Measurements from ENCODE around the gene CD79B. TPM values are rescaled to one million over a fixed set of nuclear protein-coding genes. Genes with fewer than 3 reads are reported as not detected.

CD79B gene
- total and polyA plus RNA-seq, 7 experiments from 2014 or later, result 11.8 to 44.9 (median 28.8) TPM

GRCh38 chr17:63943745-63944144 is 11.6 kb upstream of the CD79B start:
- CTCF ChIA-PET, result interaction anchor here (0.6 kb wide), 1 partner anchor 21 kb away, joined by 4 read pairs; no protein-coding TSS in a partner anchor

GRCh38 chr17:63942309-63942985 is 10.3 kb upstream of the CD79B start:
- H3K4me1 Mint-ChIP-seq, result peaks cover 10 to 34% (median 20%) of the 10 kb centered on the region in 7 donors
- no peaks in the 10 kb centered on the region for H3K36me3 Mint-ChIP-seq
- H3K27ac ChIP-seq (ENCODE audit: low read depth, low read length), result no peak overlapping the region
- H3K9me3 Mint-ChIP-seq, result no peaks in the 10 kb centered on the region
- ChIA-PET CTCF (no interaction called here), POLR2A (interaction anchor here (0.6 kb wide), 2 partner anchors 21 to 513 kb away, joined by 3 read pairs; no protein-coding TSS in a partner anchor)
- H3K9me3 ChIP-seq (ENCODE audit: control insufficient read depth in 2 of 3, low read length in 3 of 3), result no peaks in the 10 kb centered on the region
- no peak overlapping the region for H3K4me3 Mint-ChIP-seq
- no peak overlapping the region for H3K4me3 ChIP-seq (ENCODE audit: low read length)
- DNase-seq (no peak), ATAC-seq (no peak)
- peaks cover 14 to 17% of the 10 kb centered on the region in 2 donors for H3K4me1 ChIP-seq (ENCODE audit: control insufficient read depth in 2 of 2, insufficient read depth in 2 of 2, low read length in 2 of 2)
- H3K27ac Mint-ChIP-seq, result peak overlapping the region in 1 of 9 donors; percentile 37
- H3K27me3 ChIP-seq (ENCODE audit: control insufficient read depth in 2 of 2, insufficient read depth in 2 of 2, low read length in 2 of 2), result no peaks in the 10 kb centered on the region
- H3K27me3 Mint-ChIP-seq, result peaks cover 0 to 7% (median 0%) of the 10 kb centered on the region in 5 donors
- intact Hi-C loops (cut with micrococcal nuclease), result no loop called here
- H3K36me3 ChIP-seq (ENCODE audit: control insufficient read depth in 2 of 3, insufficient read depth in 3 of 3, low read length in 3 of 3), result no peaks in the 10 kb centered on the region

More at GRCh38 chr17:63943745-63944144, 11.6 kb upstream of the CD79B start:
- Histone ChIP-seq H3K4me1 (ENCODE audit: control insufficient read depth in 2 of 2, insufficient read depth in 2 of 2, low read length in 2 of 2) (peaks cover 14 to 17% of the 10 kb centered on the region in 2 donors), H3K4me3 (ENCODE audit: low read length) (no peak overlapping the region), H3K9me3 (ENCODE audit: control insufficient read depth in 2 of 3, low read length in 3 of 3) (no peaks in the 10 kb centered on the region), H3K27ac (ENCODE audit: low read depth, low read length) (no peak overlapping the region), H3K27me3 (ENCODE audit: control insufficient read depth in 2 of 2, insufficient read depth in 2 of 2, low read length in 2 of 2) (no peaks in the 10 kb centered on the region), H3K36me3 (ENCODE audit: control insufficient read depth in 2 of 3, insufficient read depth in 3 of 3, low read length in 3 of 3) (no peaks in the 10 kb centered on the region)
- no peak for ATAC-seq
- Mint-ChIP-seq H3K36me3 (no peaks in the 10 kb centered on the region), H3K9me3 (no peaks in the 10 kb centered on the region), H3K27ac (peak overlapping the region in 1 of 9 donors; percentile 37), H3K4me1 (peaks cover 10 to 29% (median 19%) of the 10 kb centered on the region in 7 donors), H3K27me3 (peaks cover 0 to 7% (median 0%) of the 10 kb centered on the region in 5 donors), H3K4me3 (no peak overlapping the region)
- intact Hi-C loops (cut with micrococcal nuclease), result no loop called here
- no peak for DNase-seq
- POLR2A ChIA-PET, result no interaction called here

GRCh38 chr17:63941751-63942150 is 9.6 kb upstream of the CD79B start:
- Histone ChIP-seq H3K27ac (ENCODE audit: low read depth, low read length) (no peak overlapping the region), H3K4me3 (ENCODE audit: low read length) (no peak overlapping the region), H3K36me3 (ENCODE audit: control insufficient read depth in 2 of 3, insufficient read depth in 3 of 3, low read length in 3 of 3) (no peaks in the 10 kb centered on the region), H3K9me3 (ENCODE audit: control insufficient read depth in 2 of 3, low read length in 3 of 3) (no peaks in the 10 kb centered on the region), H3K27me3 (ENCODE audit: control insufficient read depth in 2 of 2, insufficient read depth in 2 of 2, low read length in 2 of 2) (no peaks in the 10 kb centered on the region), H3K4me1 (ENCODE audit: control insufficient read depth in 2 of 2, insufficient read depth in 2 of 2, low read length in 2 of 2) (peaks cover 11% of the 10 kb centered on the region in 2 donors)
- CTCF ChIA-PET, result no interaction called here
- H3K36me3 Mint-ChIP-seq, result no peaks in the 10 kb centered on the region
- H3K27me3 Mint-ChIP-seq, result peaks cover 0 to 7% (median 0%) of the 10 kb centered on the region in 5 donors
- H3K4me1 Mint-ChIP-seq, result peaks cover 8 to 30% (median 20%) of the 10 kb centered on the region in 7 donors
- no peak for ATAC-seq
- H3K27ac Mint-ChIP-seq, result no peak overlapping the region
- intact Hi-C loops (cut with micrococcal nuclease), result no loop called here
- no peak for DNase-seq
- H3K4me3 Mint-ChIP-seq, result no peak overlapping the region
- H3K9me3 Mint-ChIP-seq, result no peaks in the 10 kb centered on the region
- POLR2A ChIA-PET, result interaction anchor here (0.6 kb wide), 2 partner anchors 22 to 514 kb away, joined by 3 read pairs; no protein-coding TSS in a partner anchor

GRCh38 chr17:63941162-63941561 is 9.0 kb upstream of the CD79B start:
- DNase-seq (no peak), ATAC-seq (no peak)
- no peaks in the 10 kb centered on the region for H3K27me3 ChIP-seq (ENCODE audit: control insufficient read depth in 2 of 2, insufficient read depth in 2 of 2, low read length in 2 of 2)
- H3K27ac ChIP-seq (ENCODE audit: low read depth, low read length), result no peak overlapping the region
- no peaks in the 10 kb centered on the region for H3K9me3 Mint-ChIP-seq
- H3K36me3 ChIP-seq (ENCODE audit: control insufficient read depth in 2 of 3, insufficient read depth in 3 of 3, low read length in 3 of 3), result no peaks in the 10 kb centered on the region
- intact Hi-C loops (cut with micrococcal nuclease), result no loop called here
- no peak overlapping the region for H3K4me3 ChIP-seq (ENCODE audit: low read length)
- H3K27ac Mint-ChIP-seq, result no peak overlapping the region
- CTCF ChIA-PET, result interaction anchor here (1.0 kb wide), 1 partner anchor 22 kb away, joined by 3 read pairs; no protein-coding TSS in a partner anchor
- peaks cover 5% of the 10 kb centered on the region in 2 donors for H3K4me1 ChIP-seq (ENCODE audit: control insufficient read depth in 2 of 2, insufficient read depth in 2 of 2, low read length in 2 of 2)
- H3K4me1 Mint-ChIP-seq, result peaks cover 5 to 25% (median 15%) of the 10 kb centered on the region in 7 donors
- H3K27me3 Mint-ChIP-seq, result peaks cover 0 to 10% (median 0%) of the 10 kb centered on the region in 5 donors
- POLR2A ChIA-PET, result no interaction called here
- H3K4me3 Mint-ChIP-seq, result no peak overlapping the region
- H3K9me3 ChIP-seq (ENCODE audit: control insufficient read depth in 2 of 3, low read length in 3 of 3), result no peaks in the 10 kb centered on the region
- no peaks in the 10 kb centered on the region for H3K36me3 Mint-ChIP-seq

GRCh38 chr17:63940584-63940983 is 8.5 kb upstream of the CD79B start:
- Mint-ChIP-seq H3K36me3 (no peaks in the 10 kb centered on the region), H3K4me1 (peaks cover 4 to 20% (median 11%) of the 10 kb centered on the region in 7 donors), H3K9me3 (no peaks in the 10 kb centered on the region), H3K27me3 (peaks cover 0 to 15% (median 0%) of the 10 kb centered on the region in 5 donors), H3K4me3 (no peak overlapping the region), H3K27ac (no peak overlapping the region)
- H3K27me3 ChIP-seq (ENCODE audit: control insufficient read depth in 2 of 2, insufficient read depth in 2 of 2, low read length in 2 of 2), result no peaks in the 10 kb centered on the region
- no peak for DNase-seq
- no peak overlapping the region for H3K4me3 ChIP-seq (ENCODE audit: low read length)
- H3K9me3 ChIP-seq (ENCODE audit: control insufficient read depth in 2 of 3, low read length in 3 of 3), result no peaks in the 10 kb centered on the region
- H3K27ac ChIP-seq (ENCODE audit: low read depth, low read length), result no peak overlapping the region
- intact Hi-C loops (cut with micrococcal nuclease), result no loop called here
- CTCF ChIA-PET, result interaction anchor here (0.8 to 1.0 kb wide), 3 partner anchors 10 to 21 kb away, joined by 3 to 5 read pairs (median 4); no protein-coding TSS in a partner anchor
- ATAC-seq, result no peak
- POLR2A ChIA-PET, result no interaction called here
- H3K36me3 ChIP-seq (ENCODE audit: control insufficient read depth in 2 of 3, insufficient read depth in 3 of 3, low read length in 3 of 3), result no peaks in the 10 kb centered on the region
- H3K4me1 ChIP-seq (ENCODE audit: control insufficient read depth in 2 of 2, insufficient read depth in 2 of 2, low read length in 2 of 2), result no peaks in the 10 kb centered on the region

- POLR2A ChIA-PET, result no interaction called here
- Histone ChIP-seq H3K36me3 (ENCODE audit: control insufficient read depth in 2 of 3, insufficient read depth in 3 of 3, low read length in 3 of 3) (no peaks in the 10 kb centered on the region), H3K9me3 (ENCODE audit: control insufficient read depth in 2 of 3, low read length in 3 of 3) (no peaks in the 10 kb centered on the region), H3K4me1 (ENCODE audit: control insufficient read depth in 2 of 2, insufficient read depth in 2 of 2, low read length in 2 of 2) (no peaks in the 10 kb centered on the region), H3K27me3 (ENCODE audit: control insufficient read depth in 2 of 2, insufficient read depth in 2 of 2, low read length in 2 of 2) (no peaks in the 10 kb centered on the region), H3K27ac (ENCODE audit: low read depth, low read length) (no peak overlapping the region), H3K4me3 (ENCODE audit: low read length) (no peak overlapping the region)
- no peak for ATAC-seq
- intact Hi-C loops (cut with micrococcal nuclease), result no loop called here
- H3K36me3 Mint-ChIP-seq, result no peaks in the 10 kb centered on the region
- DNase-seq, result no peak
- CTCF ChIA-PET, result interaction anchor here (0.8 to 1.0 kb wide), 3 partner anchors 11 to 28 kb away, joined by 3 to 5 read pairs (median 4); no protein-coding TSS in a partner anchor
- no peaks in the 10 kb centered on the region for H3K9me3 Mint-ChIP-seq
- H3K4me3 Mint-ChIP-seq, result no peak overlapping the region
- peaks cover 0 to 15% (median 5%) of the 10 kb centered on the region in 7 donors for H3K4me1 Mint-ChIP-seq
- H3K27me3 Mint-ChIP-seq, result peaks cover 0 to 13% (median 0%) of the 10 kb centered on the region in 5 donors
- H3K27ac Mint-ChIP-seq, result peak overlapping the region in 1 of 9 donors; percentile 17
Measured at GRCh38 chr17:63939884-63940283, 7.8 kb upstream of the CD79B start.

Measured in naive thymus-derived CD4-positive, alpha-beta T cell (primary cell).